ENCODE results near the gene CRYBA4.

CRYBA4 gene

GRCh38 chr22:26658671-26659478 is 37.1 kb downstream of the CRYBA4 start:
- peak; percentile 51 to 59 for DNase-seq (ENCODE audit: low read depth in 1 of 2, low spot score in 1 of 2)

GRCh38 chr22:26660356-26660755 is 38.6 kb downstream of the CRYBA4 start:
- DNase-seq (ENCODE audit: low read depth in 1 of 2, low spot score in 1 of 2): no peak

GRCh38 chr22:26660961-26661578 is 39.3 kb downstream of the CRYBA4 start:
- DNase-seq (ENCODE audit: low read depth in 1 of 2, low spot score in 1 of 2): no peak

GRCh38 chr22:26662160-26662559 is 40.4 kb downstream of the CRYBA4 start:
- no peak for DNase-seq (ENCODE audit: low read depth in 1 of 2, low spot score in 1 of 2)

GRCh38 chr22:26663374-26663923 is 41.7 kb downstream of the CRYBA4 start:
- no peak for DNase-seq (ENCODE audit: low read depth in 1 of 2, low spot score in 1 of 2)

GRCh38 chr22:26665813-26666231 is 44.1 kb downstream of the CRYBA4 start:
- DNase-seq (ENCODE audit: low read depth in 1 of 2, low spot score in 1 of 2): no peak

- no peak for DNase-seq (ENCODE audit: low read depth in 1 of 2, low spot score in 1 of 2)
Observed at GRCh38 chr22:26667140-26667539, 45.4 kb downstream of the CRYBA4 start.

- DNase-seq (ENCODE audit: low read depth in 1 of 2, low spot score in 1 of 2): no peak
Observed at GRCh38 chr22:26669060-26669481, 47.3 kb downstream of the CRYBA4 start.

GRCh38 chr22:26670459-26670858 is 48.7 kb downstream of the CRYBA4 start:
- no peak for DNase-seq (ENCODE audit: low read depth in 1 of 2, low spot score in 1 of 2)

GRCh38 chr22:26671317-26672059 is 49.7 kb downstream of the CRYBA4 start:
- peak; percentile 44 to 55 for DNase-seq (ENCODE audit: low read depth in 1 of 2, low spot score in 1 of 2)

- DNase-seq (ENCODE audit: low read depth in 1 of 2, low spot score in 1 of 2): no peak
Observed at GRCh38 chr22:26672060-26672471, 50.3 kb downstream of the CRYBA4 start.

GRCh38 chr22:26672590-26673468 is 51.1 kb downstream of the CRYBA4 start:
- peak; percentile 81 to 86 for DNase-seq (ENCODE audit: low read depth in 1 of 2, low spot score in 1 of 2)

- DNase-seq (ENCODE audit: low read depth in 1 of 2, low spot score in 1 of 2): no peak
Observed at GRCh38 chr22:26673486-26673885, 51.7 kb downstream of the CRYBA4 start.

GRCh38 chr22:26674211-26675190 is 52.7 kb downstream of the CRYBA4 start:
- no peak for DNase-seq (ENCODE audit: low read depth in 1 of 2, low spot score in 1 of 2)

- no peak for DNase-seq (ENCODE audit: low read depth in 1 of 2, low spot score in 1 of 2)
Observed at GRCh38 chr22:26675687-26676268, 54.0 kb downstream of the CRYBA4 start.

GRCh38 chr22:26677217-26677616 is 55.5 kb downstream of the CRYBA4 start:
- DNase-seq (ENCODE audit: low read depth in 1 of 2, low spot score in 1 of 2): no peak

GRCh38 chr22:26679003-26679629 is 57.4 kb downstream of the CRYBA4 start:
- DNase-seq (ENCODE audit: low read depth in 1 of 2, low spot score in 1 of 2): peak; percentile 38 to 48
